LNCaP clone FGC (cell line): ENCODE measurements around the gene CDYL2.

Experiments
- DNase-seq: peaks from one replicate; pipeline ENCODE4 v3.0.0-alpha.2; 2011; ENCODE audit warnings: low read depth
- H3K4me3 ChIP-seq: 2 replicates; pipeline ENCODE4 v1.5.1; 2011; ENCODE audit warnings: mild to moderate bottlenecking, low read depth, low read length, control low read depth
- TF ChIP-seq, protein P1 (sequence below): IDR thresholded peaks from 2 replicates; pipeline ENCODE4 v1.5.1; 2012; ENCODE audit warnings: mild to moderate bottlenecking; ENCODE audit not compliant: control insufficient read depth, insufficient read depth; ENCODE audit errors: extremely low read depth

CDYL2 gene

DNA sequence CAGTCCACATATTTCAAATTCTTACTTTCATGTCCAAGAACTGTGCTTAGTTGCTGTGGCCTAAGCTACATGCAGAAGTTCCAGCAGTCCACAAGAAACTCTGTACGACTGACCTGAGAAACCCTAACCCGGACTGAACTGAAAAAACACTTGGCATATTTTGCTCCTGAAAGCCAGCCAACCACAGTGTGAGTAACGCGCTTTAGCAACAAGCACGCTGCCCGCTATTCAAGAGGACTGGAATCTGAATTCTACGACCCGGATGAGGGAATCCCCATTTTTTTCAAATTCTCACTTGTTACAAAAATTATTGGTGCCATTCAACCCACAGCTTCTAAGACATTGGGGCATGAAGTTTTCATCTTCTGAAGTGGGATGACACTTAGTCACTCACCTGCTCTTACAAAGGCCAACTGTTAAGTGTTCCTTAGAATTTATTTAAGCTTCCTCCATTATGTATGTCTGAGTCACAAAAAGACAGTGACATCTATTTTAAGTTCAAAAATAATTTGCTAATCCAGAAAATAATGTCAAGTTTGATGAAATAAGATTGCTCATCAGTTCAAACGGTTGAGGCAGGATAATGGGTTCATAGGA, 78.7 kb downstream of the CDYL2 start:
- DNase-seq: no peak
- TF ChIP-seq, protein P1, sequence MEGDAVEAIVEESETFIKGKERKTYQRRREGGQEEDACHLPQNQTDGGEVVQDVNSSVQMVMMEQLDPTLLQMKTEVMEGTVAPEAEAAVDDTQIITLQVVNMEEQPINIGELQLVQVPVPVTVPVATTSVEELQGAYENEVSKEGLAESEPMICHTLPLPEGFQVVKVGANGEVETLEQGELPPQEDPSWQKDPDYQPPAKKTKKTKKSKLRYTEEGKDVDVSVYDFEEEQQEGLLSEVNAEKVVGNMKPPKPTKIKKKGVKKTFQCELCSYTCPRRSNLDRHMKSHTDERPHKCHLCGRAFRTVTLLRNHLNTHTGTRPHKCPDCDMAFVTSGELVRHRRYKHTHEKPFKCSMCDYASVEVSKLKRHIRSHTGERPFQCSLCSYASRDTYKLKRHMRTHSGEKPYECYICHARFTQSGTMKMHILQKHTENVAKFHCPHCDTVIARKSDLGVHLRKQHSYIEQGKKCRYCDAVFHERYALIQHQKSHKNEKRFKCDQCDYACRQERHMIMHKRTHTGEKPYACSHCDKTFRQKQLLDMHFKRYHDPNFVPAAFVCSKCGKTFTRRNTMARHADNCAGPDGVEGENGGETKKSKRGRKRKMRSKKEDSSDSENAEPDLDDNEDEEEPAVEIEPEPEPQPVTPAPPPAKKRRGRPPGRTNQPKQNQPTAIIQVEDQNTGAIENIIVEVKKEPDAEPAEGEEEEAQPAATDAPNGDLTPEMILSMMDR: no peak
- H3K4me3 ChIP-seq: no peak overlapping the region

- TF ChIP-seq, protein P1: no peak
Measured at GRCh38 chr16:80723981-80724380, 80.4 kb downstream of the CDYL2 start.

DNA sequence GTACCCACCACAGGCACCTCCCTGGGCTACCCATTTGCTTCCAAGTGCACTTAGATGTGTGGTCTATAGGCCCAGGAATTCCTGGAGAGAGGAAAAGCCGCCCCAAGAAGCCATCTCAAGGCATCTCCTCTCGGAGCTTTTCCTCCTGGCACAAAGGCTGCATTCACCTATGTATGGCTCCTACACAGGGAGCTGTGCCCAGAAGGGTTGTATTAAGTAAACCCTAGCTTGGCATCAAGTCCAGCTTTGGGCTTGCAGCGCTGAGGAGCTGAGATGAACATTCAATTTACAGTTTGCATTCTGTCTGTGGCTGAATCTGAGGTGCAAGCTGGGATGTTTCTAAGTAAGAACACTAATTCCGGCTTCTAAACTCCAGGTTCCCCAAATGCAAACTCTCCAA, 81.3 kb downstream of the CDYL2 start:
- TF ChIP-seq, protein P1: no peak
- no peak overlapping the region for H3K4me3 ChIP-seq
- peak; percentile 76 for DNase-seq

More at GRCh38 chr16:80723981-80724380, 80.4 kb downstream of the CDYL2 start:
- no peak for DNase-seq
- no peak overlapping the region for H3K4me3 ChIP-seq

DNA sequence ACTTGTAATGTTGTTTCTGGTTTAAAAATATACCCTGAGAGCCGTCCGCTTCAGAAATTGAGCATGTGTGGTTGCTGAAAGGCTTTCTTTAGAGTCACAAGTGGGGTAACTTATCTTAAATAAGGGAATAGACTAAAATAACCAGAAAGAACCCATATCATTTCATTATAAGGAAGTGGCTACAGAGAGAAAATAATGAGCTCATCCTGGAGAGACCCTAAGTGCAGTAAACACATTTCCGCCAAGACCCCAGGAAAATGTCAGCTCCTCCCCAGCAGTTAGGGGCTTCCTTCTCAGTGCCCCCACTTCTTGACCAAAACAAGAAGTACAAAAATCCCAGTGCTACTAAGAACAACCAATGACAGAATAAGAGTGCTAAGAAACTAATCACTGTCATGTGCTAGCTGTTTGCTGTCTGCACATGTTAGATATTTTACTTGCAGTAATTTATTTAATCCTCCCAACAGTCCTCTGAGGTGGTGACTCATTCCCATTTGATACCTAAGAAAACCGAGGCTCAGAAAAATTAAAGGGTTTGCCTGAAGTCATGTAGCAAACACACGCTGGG, 83.5 kb downstream of the CDYL2 start:
- no peak overlapping the region for H3K4me3 ChIP-seq
- DNase-seq: no peak
- TF ChIP-seq, protein P1: no peak

GRCh38 chr16:80719573-80719972, 84.8 kb downstream of the CDYL2 start:
- TF ChIP-seq, protein P1: no peak
- DNase-seq: no peak
- H3K4me3 ChIP-seq: no peak overlapping the region

- TF ChIP-seq, protein P1: no peak
- peak overlapping the region; percentile 27 for H3K4me3 ChIP-seq
- peak; percentile 99 for DNase-seq
Measured at GRCh38 chr16:80718480-80719220, 85.7 kb downstream of the CDYL2 start.
